Measurements from ENCODE around the gene VPS52. TPM values are rescaled to one million over a fixed set of nuclear protein-coding genes. Genes with fewer than 3 reads are reported as not detected.
"Not testable (repeated sequence)": the region's sequence is repeated elsewhere in the genome, so short reads cannot be mapped to it uniquely, and the experiment has no call there.

The VPS52 gene
- total RNA-seq, 2 donors from 2014 or later: 31.4 to 43.2 TPM

DNA sequence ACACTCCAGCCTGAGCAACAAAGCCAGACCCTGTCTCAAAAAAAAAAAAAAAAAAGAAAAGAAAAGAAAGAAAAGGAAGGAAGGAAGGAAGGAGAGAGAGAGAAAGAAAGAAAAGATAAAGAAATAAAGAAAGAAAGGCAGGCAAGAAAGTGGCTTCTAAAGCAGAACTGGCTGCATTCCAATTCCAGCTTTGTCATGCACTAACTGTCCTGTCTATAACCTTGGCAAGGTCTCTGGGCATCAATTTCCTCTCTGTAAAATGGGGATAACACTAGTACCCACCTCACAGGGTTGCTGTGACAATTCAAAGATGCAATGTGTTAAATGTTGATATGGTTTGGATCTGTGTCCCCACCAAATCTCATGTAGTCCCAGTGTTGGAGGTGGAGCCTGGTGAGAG, 35.3 kb downstream of the VPS52 start:
- Histone ChIP-seq H3K9me3 (no peaks in the 10 kb centered on the region), H3K36me3 (no peaks in the 10 kb centered on the region), H3K4me1 (ENCODE audit: control insufficient read depth in 1 of 2, low read depth in 2 of 2) (no peaks in the 10 kb centered on the region), H3K4me3 (no peak overlapping the region), H3K27ac (no peak overlapping the region), H3K27me3 (replicated peaks; ENCODE audit: insufficient read depth) (no peaks in the 10 kb centered on the region)
- DNase-seq (ENCODE audit: low spot score) (no peak), ATAC-seq (ENCODE audit: insufficient number of reproducible peaks, low FRiP score, low read depth) (no peak)
- TF ChIP-seq, protein P1, sequence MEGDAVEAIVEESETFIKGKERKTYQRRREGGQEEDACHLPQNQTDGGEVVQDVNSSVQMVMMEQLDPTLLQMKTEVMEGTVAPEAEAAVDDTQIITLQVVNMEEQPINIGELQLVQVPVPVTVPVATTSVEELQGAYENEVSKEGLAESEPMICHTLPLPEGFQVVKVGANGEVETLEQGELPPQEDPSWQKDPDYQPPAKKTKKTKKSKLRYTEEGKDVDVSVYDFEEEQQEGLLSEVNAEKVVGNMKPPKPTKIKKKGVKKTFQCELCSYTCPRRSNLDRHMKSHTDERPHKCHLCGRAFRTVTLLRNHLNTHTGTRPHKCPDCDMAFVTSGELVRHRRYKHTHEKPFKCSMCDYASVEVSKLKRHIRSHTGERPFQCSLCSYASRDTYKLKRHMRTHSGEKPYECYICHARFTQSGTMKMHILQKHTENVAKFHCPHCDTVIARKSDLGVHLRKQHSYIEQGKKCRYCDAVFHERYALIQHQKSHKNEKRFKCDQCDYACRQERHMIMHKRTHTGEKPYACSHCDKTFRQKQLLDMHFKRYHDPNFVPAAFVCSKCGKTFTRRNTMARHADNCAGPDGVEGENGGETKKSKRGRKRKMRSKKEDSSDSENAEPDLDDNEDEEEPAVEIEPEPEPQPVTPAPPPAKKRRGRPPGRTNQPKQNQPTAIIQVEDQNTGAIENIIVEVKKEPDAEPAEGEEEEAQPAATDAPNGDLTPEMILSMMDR (IDR thresholded peaks at IDR 0.05): no peak

DNA sequence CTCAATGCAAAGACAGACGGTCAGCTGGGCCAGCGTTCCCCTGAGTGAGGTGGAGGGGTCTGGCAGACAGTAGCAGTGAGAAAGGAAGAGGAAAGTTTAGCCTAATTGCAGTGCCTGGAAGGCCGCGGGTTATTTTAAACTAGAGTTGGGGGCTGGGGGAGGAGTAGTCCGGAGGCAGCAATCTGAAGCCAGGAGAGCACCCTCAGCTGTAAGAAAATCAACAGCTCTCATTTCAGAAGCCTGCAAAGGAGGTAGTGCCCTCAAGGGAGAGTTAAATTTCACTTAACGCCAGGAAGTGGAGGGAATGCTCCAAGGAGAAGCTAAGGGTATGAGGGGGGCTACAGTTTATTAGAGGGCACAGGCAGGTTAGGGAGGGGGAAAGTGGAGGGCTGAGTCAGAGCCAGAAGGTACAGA, 36.4 kb downstream of the VPS52 start:
- TF ChIP-seq, protein P1 (IDR thresholded peaks at IDR 0.05): no peak
- DNase-seq (ENCODE audit: low spot score): no peak
- H3K27ac ChIP-seq: no peak overlapping the region
- no peak overlapping the region for H3K4me3 ChIP-seq
- H3K4me1 ChIP-seq (ENCODE audit: control insufficient read depth in 1 of 2, low read depth in 2 of 2): no peaks in the 10 kb centered on the region
- no peak for ATAC-seq (ENCODE audit: insufficient number of reproducible peaks, low FRiP score, low read depth)
- no peaks in the 10 kb centered on the region for H3K27me3 ChIP-seq (replicated peaks; ENCODE audit: insufficient read depth)
- H3K9me3 ChIP-seq: no peaks in the 10 kb centered on the region
- no peaks in the 10 kb centered on the region for H3K36me3 ChIP-seq

DNA sequence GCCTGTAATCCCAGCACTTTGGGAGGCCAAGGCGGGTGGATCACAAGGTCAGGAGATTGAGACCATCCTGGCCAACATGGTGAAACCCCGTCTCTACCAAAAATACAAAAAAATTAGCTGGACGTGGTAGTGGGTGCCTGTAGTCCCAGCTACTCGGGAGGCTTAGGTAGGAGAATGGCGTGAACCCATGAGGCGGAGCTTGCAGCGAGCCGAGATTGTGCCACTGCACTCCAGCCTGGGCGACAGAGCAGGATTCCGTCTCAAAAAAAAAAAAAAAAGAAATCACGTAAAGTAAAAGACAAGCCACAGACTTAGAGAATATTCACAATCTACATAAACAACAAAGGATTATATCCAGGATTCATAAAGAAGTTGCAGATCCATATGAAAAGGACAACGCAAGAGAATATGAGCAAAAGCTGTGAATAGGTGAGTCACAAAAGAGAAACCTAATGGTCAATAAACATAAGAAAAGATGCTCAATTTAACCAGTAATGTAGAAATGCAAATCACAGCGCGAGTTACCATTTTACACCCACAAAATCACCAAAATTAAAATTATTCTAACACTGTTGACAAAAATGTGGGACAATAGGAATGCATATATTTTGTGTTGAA, 45.1 kb downstream of the VPS52 start:
- H3K9me3 ChIP-seq; H3K27ac ChIP-seq; H3K4me1 ChIP-seq (ENCODE audit: control insufficient read depth in 1 of 2, low read depth in 2 of 2); ATAC-seq (ENCODE audit: insufficient number of reproducible peaks, low FRiP score, low read depth); H3K27me3 ChIP-seq (replicated peaks; ENCODE audit: insufficient read depth); H3K4me3 ChIP-seq; DNase-seq (ENCODE audit: low spot score); H3K36me3 ChIP-seq: not testable (repeated sequence)

DNA sequence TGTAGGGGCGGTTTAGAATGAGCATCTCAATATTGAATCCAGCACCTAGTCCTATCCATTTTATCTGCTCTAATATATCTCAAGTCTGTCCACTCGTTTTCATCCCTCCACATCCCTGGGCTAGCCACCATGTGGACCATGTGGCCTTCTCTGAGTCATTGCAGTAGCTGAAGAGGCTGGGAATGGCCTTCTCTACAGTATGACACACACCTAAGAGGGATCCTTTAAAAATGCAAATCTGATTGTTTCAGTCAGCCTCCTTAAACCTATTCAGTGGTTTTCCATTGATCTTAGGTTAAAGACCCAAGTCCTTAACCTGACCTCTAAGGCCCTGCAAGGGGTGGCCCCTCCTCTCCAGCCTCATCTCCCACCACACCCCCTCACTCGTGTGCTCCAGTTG, 54.0 kb downstream of the VPS52 start:
- DNase-seq (ENCODE audit: low spot score) (no peak), ATAC-seq (ENCODE audit: insufficient number of reproducible peaks, low FRiP score, low read depth) (no peak)
- H3K36me3 ChIP-seq: no peaks in the 10 kb centered on the region
- H3K4me3 ChIP-seq: no peak overlapping the region
- peaks cover 2% of the 10 kb centered on the region for H3K27me3 ChIP-seq (replicated peaks; ENCODE audit: insufficient read depth)
- H3K9me3 ChIP-seq: no peaks in the 10 kb centered on the region
- TF ChIP-seq, protein P1 (IDR thresholded peaks at IDR 0.05): no peak
- H3K27ac ChIP-seq: no peak overlapping the region
- H3K4me1 ChIP-seq (ENCODE audit: control insufficient read depth in 1 of 2, low read depth in 2 of 2): peaks cover 2 to 13% of the 10 kb centered on the region in 2 donors

DNA sequence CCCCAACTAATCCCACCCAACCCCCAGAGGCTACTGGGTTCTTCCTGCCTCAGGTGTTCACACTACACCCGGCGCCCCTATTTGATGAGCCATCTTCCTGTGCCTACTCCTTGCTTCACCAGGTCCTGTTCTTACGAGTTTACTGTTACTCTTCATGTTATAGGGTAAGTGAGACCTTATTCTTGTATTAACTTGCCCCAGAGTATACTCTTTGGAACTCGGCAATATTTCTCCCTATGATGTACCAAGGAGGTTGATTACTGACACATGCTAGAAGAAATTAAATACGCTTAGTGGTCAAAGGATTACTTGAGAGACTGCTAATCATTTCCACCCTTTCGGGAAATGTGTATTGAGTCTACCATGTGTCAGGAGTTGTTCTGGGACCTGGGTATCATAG, 54.4 kb downstream of the VPS52 start:
- TF ChIP-seq, protein P1 (IDR thresholded peaks at IDR 0.05): no peak
- peaks cover 4 to 18% of the 10 kb centered on the region in 2 donors for H3K4me1 ChIP-seq (ENCODE audit: control insufficient read depth in 1 of 2, low read depth in 2 of 2)
- DNase-seq (ENCODE audit: low spot score) (no peak), ATAC-seq (ENCODE audit: insufficient number of reproducible peaks, low FRiP score, low read depth) (no peak)
- H3K36me3 ChIP-seq: no peaks in the 10 kb centered on the region
- H3K9me3 ChIP-seq: no peaks in the 10 kb centered on the region
- H3K27me3 ChIP-seq (replicated peaks; ENCODE audit: insufficient read depth): no peaks in the 10 kb centered on the region
- H3K27ac ChIP-seq: no peak overlapping the region
- no peak overlapping the region for H3K4me3 ChIP-seq

DNA sequence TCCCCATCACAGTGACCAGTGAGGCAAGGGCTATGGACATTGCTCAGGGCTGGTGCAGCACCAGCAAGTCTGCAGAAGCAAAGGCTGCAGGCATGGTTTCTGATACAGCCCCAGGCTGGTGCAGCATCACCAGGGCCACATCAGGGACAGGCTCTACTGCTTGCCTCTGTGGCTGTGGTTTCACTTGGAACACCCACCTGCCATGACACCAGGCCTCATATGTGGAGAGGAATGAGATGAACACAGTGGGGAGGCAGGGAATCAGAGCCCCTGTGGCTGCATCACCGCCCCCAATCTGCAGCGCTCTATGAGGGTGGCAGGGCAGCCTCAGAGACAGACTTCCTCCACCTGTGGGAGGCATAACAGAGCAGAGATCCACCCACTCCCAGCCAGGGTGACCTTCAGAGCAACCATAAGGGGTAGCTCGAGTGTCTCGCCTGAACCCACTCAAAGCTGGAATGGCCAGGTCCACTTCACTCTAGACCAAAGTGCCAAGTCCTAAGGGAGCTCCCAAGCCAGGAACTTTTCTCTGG, 55.5 kb downstream of the VPS52 start:
- H3K4me1 ChIP-seq (ENCODE audit: control insufficient read depth in 1 of 2, low read depth in 2 of 2): peaks cover 4 to 19% of the 10 kb centered on the region in 2 donors
- no peak overlapping the region for H3K27ac ChIP-seq
- no peak for ATAC-seq (ENCODE audit: insufficient number of reproducible peaks, low FRiP score, low read depth)
- TF ChIP-seq, protein P1 (IDR thresholded peaks at IDR 0.05): no peak
- no peak overlapping the region for H3K4me3 ChIP-seq
- H3K27me3 ChIP-seq (replicated peaks; ENCODE audit: insufficient read depth): no peaks in the 10 kb centered on the region
- no peaks in the 10 kb centered on the region for H3K36me3 ChIP-seq
- no peak for DNase-seq (ENCODE audit: low spot score)
- H3K9me3 ChIP-seq: no peaks in the 10 kb centered on the region

Data from thoracic aorta (tissue), 2 donors.